GOT3 (cell line): ENCODE measurements around the gene NISCH.
"Not testable (repeated sequence)": the region's sequence is repeated elsewhere in the genome, so short reads cannot be mapped to it uniquely, and the experiment has no call there.

Source experiments
- DNase-seq: peaks from one replicate; lab custom pipeline; 2025; ENCODE audit warnings: mixed read lengths; lab: John Stamatoyannopoulos, UW

The NISCH gene

GRCh38 chr3:52526671-52527038, 71.3 kb downstream of the NISCH start:
- not testable (repeated sequence) for DNase-seq

GRCh38 chr3:52527039-52527731, 71.8 kb downstream of the NISCH start:
- no peak for DNase-seq

DNA sequence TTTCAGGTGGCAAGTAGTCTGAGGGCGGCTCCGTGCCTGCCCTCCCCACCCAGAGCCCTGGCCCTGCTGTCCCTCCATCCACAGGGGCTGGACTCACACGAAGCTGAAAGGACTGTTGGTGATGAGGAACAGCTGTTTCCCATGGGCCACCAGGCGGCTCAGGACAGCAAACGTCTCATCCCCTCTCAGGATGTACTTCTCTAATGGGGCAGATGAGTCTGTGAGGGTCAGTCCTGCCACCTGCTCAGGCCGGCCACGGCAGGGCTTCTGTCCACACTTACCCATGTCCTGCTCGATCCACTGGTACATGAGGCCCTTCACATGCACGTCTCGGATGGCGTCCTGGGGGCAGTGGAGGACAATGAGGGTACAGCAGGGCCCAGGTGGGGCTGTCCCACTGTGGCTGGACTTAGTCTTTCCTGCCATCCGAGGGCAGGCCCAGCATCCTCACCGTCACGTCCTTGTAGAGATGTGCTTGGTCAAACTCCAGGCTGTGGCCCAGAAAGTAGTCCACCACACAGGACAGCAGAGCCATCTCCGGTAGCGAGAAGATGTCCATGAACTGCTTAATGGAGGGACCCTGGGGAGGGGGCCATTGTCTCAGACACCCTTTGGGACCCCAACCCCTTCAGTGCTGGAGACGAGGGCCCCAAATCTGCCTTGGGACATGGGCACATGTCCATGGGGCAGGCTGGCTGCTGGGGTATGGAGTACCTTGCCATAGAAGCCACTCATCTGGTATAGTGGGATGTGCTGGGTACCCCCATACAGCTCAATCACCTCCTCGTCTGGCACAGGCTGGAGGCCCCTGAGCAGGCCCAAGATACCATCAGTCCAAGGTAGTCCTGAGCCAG, 72.6 kb downstream of the NISCH start:
- DNase-seq: no peak

- DNase-seq: no peak
These were observed 73.4 kb downstream of the NISCH start for GRCh38 chr3:52528586-52529375.

- DNase-seq: no peak
These were observed 74.3 kb downstream of the NISCH start for GRCh38 chr3:52529376-52530333.

DNA sequence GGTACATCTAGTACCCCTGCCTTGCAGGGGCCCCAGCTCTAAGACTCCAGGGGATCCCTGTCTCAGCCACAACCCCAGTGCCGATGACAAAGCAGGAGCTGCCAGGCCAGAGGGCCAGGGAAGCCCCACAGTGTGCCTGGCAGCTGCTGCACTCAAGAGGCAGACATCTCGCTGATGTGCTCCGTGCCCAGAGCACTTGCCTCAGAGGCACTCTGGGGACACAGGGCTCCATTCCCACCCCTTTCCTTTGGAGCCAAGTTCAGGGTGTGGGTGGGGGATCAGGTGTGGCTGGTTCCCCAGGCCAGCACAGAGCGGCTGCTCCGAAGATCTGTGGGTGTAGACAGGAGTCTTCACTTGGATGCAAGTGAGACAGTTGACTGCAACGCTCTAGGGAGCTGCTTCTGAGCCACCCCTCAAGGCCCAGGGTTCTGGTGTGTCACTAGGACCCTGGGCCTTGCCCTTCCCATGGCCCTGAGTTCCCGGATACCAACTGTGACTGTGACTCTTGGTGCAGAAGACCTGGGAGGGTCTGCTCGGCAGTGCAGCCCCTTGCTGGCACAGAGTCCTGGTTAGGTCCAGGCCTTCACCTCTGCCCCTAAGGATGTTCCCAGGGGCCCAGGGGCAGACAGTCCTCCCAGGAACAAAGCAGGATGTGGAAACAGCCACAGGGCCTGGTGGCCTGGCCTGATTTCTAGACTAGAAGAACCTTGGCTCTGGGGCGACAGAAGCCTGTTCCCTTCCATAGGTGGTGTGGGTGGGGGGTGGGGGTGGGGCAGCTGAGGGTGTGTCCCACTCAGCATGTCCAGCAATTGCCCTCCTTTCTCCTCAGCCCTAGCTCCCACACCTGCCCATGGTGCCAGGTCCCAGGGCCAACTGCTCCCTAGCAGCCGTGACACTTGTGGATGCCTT, 75.8 kb downstream of the NISCH start:
- no peak for DNase-seq

- DNase-seq: no peak
These were observed 76.6 kb downstream of the NISCH start for GRCh38 chr3:52531860-52532516.

GRCh38 chr3:52532517-52532837, 77.1 kb downstream of the NISCH start:
- DNase-seq: no peak

- no peak for DNase-seq
These were observed 77.6 kb downstream of the NISCH start for GRCh38 chr3:52532838-52533622.

DNA sequence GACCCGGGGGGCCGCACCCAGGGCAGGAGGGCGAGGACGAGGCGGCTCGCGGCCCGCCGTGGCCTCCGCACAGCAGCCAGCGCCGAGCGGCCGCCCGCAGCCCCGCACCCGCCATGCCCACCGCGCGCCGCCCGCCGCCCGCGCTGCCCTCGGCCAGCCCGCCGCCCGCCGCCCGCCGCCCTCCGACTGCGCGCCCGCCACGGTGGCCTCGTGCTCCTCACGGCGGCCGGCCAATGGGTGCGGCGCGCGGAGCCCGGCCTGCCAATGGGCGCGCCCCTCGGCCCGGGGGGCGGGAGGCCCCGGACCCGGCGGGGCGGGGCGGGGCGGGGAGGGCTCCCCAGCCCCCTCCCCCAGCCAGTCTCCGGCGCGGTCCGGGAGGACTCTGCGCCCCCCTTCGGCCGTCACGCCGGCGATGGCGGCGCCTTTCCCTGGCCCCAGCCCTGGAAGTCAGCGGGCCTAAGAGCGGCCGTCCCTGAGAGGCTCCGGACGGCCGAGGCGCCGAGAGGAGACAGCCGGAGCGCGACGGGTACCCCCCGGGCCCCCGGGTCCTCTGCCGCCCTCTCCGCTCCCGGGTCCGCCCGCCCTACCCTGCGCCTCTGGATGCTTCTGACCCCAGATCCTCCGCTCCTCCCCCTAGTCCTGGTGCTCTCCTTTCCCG, 78.3 kb downstream of the NISCH start, which contains the start of gene NT5DC2:
NT5DC2 (minus strand) TSS at position 235 of the 658 bp plus-strand sequence; CDS start at position 115, 120 bp downstream.
- no peak for DNase-seq

DNA sequence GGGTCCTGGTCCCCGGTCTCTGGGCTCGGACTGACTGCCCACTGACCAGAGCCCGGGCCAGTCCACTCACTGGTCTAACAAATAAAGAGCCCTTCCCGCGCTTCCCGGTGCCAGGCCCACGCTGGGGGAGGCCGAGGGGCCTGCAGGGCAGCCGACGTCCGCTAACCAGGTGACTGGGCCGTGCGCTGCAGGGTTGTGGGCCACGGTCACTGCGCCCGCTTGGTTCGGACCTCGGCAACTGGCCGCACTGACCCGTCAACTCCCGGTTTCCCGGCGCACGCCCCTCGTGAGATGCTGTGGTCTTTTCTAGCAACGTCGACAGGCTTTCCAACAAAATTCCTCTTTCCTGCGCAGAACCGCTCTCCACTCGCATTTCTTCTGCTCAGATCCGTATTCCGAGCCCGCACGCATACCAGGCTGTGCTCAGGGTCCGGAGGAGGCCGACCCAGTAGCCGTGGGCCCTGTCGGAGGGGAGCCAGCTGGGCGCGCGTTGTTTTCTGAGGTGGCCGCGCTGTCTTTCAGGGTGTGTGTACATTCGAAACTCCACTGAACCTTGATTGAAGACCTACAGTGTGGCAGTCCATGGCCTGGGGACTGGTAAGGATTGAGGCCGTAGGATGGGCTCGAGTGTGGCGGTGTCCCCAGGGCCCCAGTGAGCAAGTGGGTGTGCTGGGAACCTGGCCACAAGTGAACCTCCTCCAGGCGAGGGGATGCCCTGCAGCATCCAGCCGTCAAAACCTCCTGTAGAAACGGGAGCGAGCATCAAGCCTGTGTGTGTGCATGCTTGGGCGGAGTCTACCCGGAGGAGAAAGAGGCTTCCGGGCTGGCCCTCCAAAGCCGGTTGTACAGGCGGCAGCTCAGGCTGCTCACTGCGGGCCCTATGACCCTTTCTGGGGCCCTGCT, 79.1 kb downstream of the NISCH start:
- DNase-seq: no peak

DNA sequence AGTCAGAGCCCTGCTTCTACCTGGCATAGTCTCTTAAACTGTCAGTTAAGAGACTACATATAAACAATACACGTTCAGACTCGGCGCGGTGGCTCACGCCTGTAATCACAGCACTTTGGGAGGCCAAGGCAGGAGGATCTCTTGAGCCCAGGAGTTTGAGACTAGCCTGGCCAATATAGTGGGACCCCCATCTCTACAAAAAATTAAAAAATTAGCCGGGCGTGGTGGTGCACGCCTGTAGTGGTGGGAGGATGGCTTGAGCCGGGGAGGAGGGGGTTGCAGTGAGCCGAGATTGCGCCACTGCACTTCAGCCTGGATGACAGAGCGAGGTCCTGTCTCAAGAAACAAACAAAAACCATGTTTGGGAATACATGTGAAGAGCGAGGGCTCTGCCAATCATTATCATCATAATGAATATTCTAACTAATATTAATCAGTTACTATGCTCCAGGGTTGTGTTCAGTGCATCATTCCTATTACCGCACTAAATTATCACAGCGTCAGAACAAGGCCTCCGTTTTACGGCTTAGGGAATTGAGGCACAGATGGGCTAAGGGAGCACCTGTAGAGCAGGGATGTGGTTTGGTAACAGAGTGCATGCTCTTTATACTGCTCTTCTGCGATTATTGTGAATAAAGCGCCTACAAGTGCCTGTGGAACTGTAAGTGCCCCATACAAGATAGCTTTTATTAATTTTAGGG, 80.2 kb downstream of the NISCH start:
- DNase-seq: no peak

DNA sequence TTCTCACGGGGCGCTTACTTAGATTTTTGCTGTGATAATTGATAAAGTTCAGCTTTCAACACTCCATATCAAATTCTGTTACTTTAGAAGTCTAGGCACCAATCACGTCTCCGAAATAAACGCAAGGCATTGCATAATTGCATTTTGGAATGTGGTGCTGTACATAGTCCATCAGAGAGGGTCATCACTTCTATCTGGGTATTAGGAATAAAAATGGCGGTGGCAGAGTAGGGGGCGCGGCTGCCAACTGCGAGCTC, 80.6 kb downstream of the NISCH start:
- DNase-seq: no peak

DNA sequence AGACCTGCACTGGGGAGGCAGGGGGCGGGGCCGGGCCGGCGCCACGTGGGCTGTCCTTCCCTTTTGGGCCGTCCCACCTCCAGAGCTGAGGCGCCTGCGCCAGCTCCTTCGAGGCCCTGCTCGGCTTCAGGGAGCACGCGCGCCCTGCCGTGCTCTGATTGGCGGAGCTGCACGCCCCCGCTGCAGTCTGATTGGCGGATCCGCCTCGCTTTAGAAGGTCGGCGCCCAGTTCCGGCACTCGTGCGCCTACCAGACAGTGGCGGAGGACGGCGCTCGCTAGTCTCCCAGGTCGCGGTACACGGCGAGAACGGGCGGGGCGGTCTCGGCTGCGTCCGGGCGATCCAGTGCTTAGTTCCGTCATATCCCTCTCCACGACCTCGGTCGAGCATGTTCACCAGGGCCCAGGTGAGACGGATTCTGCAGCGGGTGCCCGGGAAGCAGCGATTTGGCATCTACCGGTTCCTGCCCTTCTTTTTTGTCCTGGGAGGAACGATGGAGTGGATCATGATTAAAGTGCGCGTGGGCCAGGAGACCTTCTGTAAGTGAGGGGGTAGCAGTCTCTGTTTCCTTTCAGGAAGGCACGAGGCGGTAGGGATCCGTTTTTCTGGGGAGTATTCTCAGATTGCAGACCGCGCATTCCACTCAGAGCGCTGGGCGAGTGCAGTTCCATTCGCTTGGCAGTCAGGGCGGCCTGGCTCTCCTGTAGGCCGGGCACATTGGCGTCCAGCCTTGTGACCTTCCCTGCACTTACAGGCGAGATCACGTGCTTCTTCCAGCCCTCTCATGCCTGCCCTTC, 81.2 kb downstream of the NISCH start, which contains the start of gene UQCC5:
UQCC5 (plus strand) TSS at position 237 of the 796 bp plus-strand sequence; CDS start at position 388, 151 bp downstream.
- DNase-seq: peak; percentile 93

GRCh38 chr3:52537165-52537620, 81.8 kb downstream of the NISCH start:
- no peak for DNase-seq
